ENCODE results near the gene GLI3.

The GLI3 gene

DNA sequence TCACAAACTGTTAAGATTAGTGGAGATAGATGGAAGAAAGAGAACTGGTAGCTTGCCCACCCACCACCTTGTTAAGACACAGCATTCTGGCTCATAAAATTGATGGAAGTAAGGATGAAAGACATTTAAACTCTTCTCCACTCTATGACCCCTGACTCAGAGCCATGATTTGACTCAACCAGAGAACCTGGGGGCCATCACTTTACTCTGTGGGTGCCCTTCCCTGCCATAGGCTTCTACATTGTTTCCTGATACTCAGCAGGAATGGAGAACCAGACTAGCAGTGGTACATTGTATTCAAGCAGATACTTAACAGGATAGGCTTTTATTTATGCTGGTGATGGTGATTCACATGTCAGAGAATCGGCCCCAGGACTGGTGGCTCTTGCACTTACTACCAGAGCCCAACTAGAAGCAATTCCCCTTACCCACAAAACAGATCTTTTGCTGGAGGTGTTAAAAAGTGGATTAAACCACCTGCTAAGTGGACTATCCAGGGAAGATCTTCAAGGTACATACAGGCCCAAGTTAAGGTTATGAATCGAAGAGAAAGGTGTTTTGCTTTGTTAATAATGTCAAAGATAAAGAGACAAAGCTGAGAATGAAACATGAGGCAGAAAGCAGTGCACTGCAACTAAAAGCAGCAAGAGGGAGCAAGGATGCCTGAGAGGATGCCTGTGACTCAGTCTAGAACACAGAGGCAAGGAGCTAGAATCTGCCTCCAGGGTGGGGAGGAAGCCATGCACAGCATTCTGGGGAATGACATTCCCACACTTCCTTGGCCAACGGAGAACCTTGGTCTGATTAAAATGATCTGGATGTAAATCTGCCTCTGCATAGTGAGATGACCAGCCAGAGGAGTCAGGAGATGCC is 36.0 kb upstream of the GLI3 start:
- DNase-seq (ENCODE audit: extremely low spot score) = peak; percentile 42
- CTCF ChIA-PET = interaction anchor here (0.8 kb wide), 2 partner anchors 9 to 126 kb away, joined by 3 to 4 read pairs; no protein-coding TSS in a partner anchor
- POLR2A ChIA-PET = no interaction called here
- TF ChIP-seq SUZ12 (IDR thresholded peaks at IDR 0.05) (no peak), BHLHE40 (IDR thresholded peaks at IDR 0.05; ENCODE audit: borderline replicate concordance) (no peak), ZNF384 (IDR thresholded peaks at IDR 0.05) (no peak), L3MBTL2 (conservative IDR thresholded peaks at IDR 0.05) (no peak), FOXA1 (IDR thresholded peaks at IDR 0.05) (no peak), SP1 (IDR thresholded peaks at IDR 0.05) (no peak), HDGF (IDR thresholded peaks at IDR 0.05; ENCODE audit: borderline replicate concordance) (no peak), TARDBP (IDR thresholded peaks at IDR 0.05) (no peak), CTBP1 (IDR thresholded peaks at IDR 0.05; ENCODE audit: borderline replicate concordance) (no peak), ARNT (IDR thresholded peaks at IDR 0.05) (no peak), NFRKB (IDR thresholded peaks at IDR 0.05) (no peak), ELF4 (IDR thresholded peaks at IDR 0.05) (no peak)
- TF ChIP-seq, protein P1, sequence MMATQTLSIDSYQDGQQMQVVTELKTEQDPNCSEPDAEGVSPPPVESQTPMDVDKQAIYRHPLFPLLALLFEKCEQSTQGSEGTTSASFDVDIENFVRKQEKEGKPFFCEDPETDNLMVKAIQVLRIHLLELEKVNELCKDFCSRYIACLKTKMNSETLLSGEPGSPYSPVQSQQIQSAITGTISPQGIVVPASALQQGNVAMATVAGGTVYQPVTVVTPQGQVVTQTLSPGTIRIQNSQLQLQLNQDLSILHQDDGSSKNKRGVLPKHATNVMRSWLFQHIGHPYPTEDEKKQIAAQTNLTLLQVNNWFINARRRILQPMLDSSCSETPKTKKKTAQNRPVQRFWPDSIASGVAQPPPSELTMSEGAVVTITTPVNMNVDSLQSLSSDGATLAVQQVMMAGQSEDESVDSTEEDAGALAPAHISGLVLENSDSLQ (IDR thresholded peaks at IDR 0.05) = no peak

DNA sequence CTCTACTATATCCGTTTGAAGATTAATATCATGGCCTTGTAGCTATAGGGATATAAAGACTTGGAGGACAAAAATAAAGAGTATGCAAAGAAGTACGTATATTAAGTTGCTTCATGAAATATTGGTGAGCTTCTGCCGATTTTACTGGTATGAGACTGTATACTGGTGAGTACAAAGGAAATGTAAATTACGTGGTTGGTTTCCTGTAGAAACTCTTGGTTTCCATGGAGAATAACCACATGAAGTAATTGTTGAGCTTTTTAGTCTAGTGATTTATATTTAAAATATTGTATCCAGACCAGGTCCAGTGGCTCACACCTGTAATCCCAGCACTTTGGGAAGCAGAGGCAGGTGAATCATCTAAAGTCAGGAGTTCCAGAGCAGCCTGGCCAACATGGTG is 32.2 kb upstream of the GLI3 start:
- POLR2A ChIA-PET = no interaction called here
- CTCF ChIA-PET = interaction anchor here (0.6 kb wide), 1 partner anchor 29 kb away, joined by 3 read pairs; no protein-coding TSS in a partner anchor
- TF ChIP-seq FOXK2 (IDR thresholded peaks at IDR 0.05) = no peak
- no peak for TF ChIP-seq SUZ12 (IDR thresholded peaks at IDR 0.05)
- no peak for TF ChIP-seq ZNF384 (IDR thresholded peaks at IDR 0.05)
- no peak for TF ChIP-seq CTBP1 (IDR thresholded peaks at IDR 0.05; ENCODE audit: borderline replicate concordance)
- no peak for TF ChIP-seq LEF1 (IDR thresholded peaks at IDR 0.05; ENCODE audit: borderline replicate concordance)
- TF ChIP-seq, protein P1 (IDR thresholded peaks at IDR 0.05) = no peak
- TF ChIP-seq FOXA1 (IDR thresholded peaks at IDR 0.05) = no peak
- no peak for TF ChIP-seq FOXM1 (IDR thresholded peaks at IDR 0.05; ENCODE audit: borderline replicate concordance)
- no peak for TF ChIP-seq TARDBP (IDR thresholded peaks at IDR 0.05)
- no peak for TF ChIP-seq SP1 (IDR thresholded peaks at IDR 0.05)
- TF ChIP-seq ARNT (IDR thresholded peaks at IDR 0.05) = no peak
- TF ChIP-seq ELF4 (IDR thresholded peaks at IDR 0.05) = no peak
- TF ChIP-seq HDGF (IDR thresholded peaks at IDR 0.05; ENCODE audit: borderline replicate concordance) = no peak
- no peak for DNase-seq (ENCODE audit: extremely low spot score)

DNA sequence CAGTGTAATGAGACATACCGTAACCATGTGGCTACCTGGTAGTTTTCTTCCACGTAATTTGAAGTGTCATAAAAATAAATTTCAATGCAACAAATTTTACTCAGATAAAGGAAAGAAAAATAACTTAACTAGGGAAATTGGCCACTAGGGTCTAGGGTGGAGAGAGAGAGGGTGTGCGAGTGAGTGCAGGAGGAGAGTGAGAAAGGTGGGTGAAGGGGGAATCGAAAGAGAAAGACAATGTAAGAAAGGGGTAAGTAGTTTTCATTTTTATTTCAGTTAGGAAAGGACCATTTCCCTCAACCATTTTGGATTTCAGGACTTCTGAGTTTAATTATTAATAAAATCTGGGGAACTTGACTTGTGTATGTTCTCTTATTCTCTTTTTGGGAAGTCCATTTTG is 27.7 kb upstream of the GLI3 start:
- no peak for TF ChIP-seq L3MBTL2 (conservative IDR thresholded peaks at IDR 0.05)
- no peak for TF ChIP-seq ARNT (IDR thresholded peaks at IDR 0.05)
- TF ChIP-seq FOXK2 (IDR thresholded peaks at IDR 0.05) = no peak
- no peak for TF ChIP-seq TARDBP (IDR thresholded peaks at IDR 0.05)
- no peak for TF ChIP-seq FOXM1 (IDR thresholded peaks at IDR 0.05; ENCODE audit: borderline replicate concordance)
- TF ChIP-seq HDGF (IDR thresholded peaks at IDR 0.05; ENCODE audit: borderline replicate concordance) = no peak
- TF ChIP-seq LEF1 (IDR thresholded peaks at IDR 0.05; ENCODE audit: borderline replicate concordance) = no peak
- no peak for TF ChIP-seq SUZ12 (IDR thresholded peaks at IDR 0.05)
- TF ChIP-seq BHLHE40 (IDR thresholded peaks at IDR 0.05; ENCODE audit: borderline replicate concordance) = no peak
- no peak for TF ChIP-seq CTBP1 (IDR thresholded peaks at IDR 0.05; ENCODE audit: borderline replicate concordance)
- TF ChIP-seq SP1 (IDR thresholded peaks at IDR 0.05) = no peak
- TF ChIP-seq, protein P1 (IDR thresholded peaks at IDR 0.05) = no peak
- no peak for TF ChIP-seq ELF4 (IDR thresholded peaks at IDR 0.05)
- TF ChIP-seq FOXA1 (IDR thresholded peaks at IDR 0.05) = no peak
- TF ChIP-seq ZNF384 (IDR thresholded peaks at IDR 0.05) = no peak
- no peak for TF ChIP-seq NFRKB (IDR thresholded peaks at IDR 0.05)
- DNase-seq (ENCODE audit: extremely low spot score) = no peak
- CTCF ChIA-PET = no interaction called here
- POLR2A ChIA-PET = no interaction called here

DNA sequence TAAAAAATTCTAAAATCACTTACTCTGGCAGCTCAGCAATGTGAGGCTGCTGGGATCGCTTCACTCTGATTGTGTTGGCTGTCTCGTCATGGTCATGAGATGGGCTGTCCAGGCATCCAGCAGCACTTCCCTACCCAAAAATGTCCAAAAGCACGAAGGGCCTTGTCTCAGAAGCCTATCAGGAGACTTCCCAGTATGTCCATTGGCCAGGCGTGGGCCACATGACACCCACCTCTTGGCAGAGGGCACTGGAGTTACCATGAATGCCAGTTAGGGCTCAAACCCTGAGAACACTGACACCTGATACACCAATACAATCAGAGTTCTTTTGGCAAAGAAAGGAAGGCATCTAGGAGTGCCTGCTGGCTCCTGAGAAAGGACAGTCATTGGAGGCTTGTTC is 27.0 kb upstream of the GLI3 start:
- CTCF ChIA-PET = interaction anchor here (0.6 kb wide), 1 partner anchor 31 kb away, joined by 3 read pairs; no protein-coding TSS in a partner anchor
- DNase-seq (ENCODE audit: extremely low spot score) = no peak
- no peak for TF ChIP-seq TARDBP (IDR thresholded peaks at IDR 0.05)
- TF ChIP-seq FOXK2 (IDR thresholded peaks at IDR 0.05) = no peak
- TF ChIP-seq, protein P1 (IDR thresholded peaks at IDR 0.05) = no peak
- TF ChIP-seq NFRKB (IDR thresholded peaks at IDR 0.05) = no peak
- no peak for TF ChIP-seq FOXM1 (IDR thresholded peaks at IDR 0.05; ENCODE audit: borderline replicate concordance)
- TF ChIP-seq CTBP1 (IDR thresholded peaks at IDR 0.05; ENCODE audit: borderline replicate concordance) = no peak
- TF ChIP-seq L3MBTL2 (conservative IDR thresholded peaks at IDR 0.05) = no peak
- no peak for TF ChIP-seq FOXA1 (IDR thresholded peaks at IDR 0.05)
- no peak for TF ChIP-seq LEF1 (IDR thresholded peaks at IDR 0.05; ENCODE audit: borderline replicate concordance)
- no peak for TF ChIP-seq SP1 (IDR thresholded peaks at IDR 0.05)
- TF ChIP-seq BHLHE40 (IDR thresholded peaks at IDR 0.05; ENCODE audit: borderline replicate concordance) = no peak
- TF ChIP-seq ZNF384 (IDR thresholded peaks at IDR 0.05) = no peak
- TF ChIP-seq ARNT (IDR thresholded peaks at IDR 0.05) = no peak
- TF ChIP-seq HDGF (IDR thresholded peaks at IDR 0.05; ENCODE audit: borderline replicate concordance) = no peak
- TF ChIP-seq ELF4 (IDR thresholded peaks at IDR 0.05) = no peak
- no peak for TF ChIP-seq SUZ12 (IDR thresholded peaks at IDR 0.05)
- POLR2A ChIA-PET = no interaction called here

DNA sequence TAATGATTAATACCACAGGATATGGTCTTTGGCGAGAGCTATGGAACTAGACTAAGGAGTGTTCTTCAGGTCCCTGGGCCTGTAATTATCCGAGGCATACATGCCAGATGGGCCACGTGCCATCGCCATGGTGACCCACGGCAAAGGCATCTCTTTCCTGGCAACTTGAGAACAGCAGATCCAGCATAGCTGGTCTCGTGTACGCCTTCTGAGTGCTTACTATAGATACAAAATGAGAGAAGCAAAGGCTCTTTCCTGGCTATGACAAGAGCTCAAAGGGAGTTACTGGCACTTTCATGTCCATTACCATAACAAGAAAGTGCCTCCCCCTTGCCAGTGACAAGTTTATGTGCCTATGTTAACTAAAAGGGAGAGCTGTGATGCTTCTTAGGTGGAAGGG is 26.0 kb upstream of the GLI3 start:
- ChIA-PET CTCF (no interaction called here), POLR2A (interaction anchor here (1.2 kb wide), 1 partner anchor 25 kb away, joined by 3 read pairs; no protein-coding TSS in a partner anchor)
- TF ChIP-seq FOXM1 (IDR thresholded peaks at IDR 0.05; ENCODE audit: borderline replicate concordance) (no peak), SP1 (IDR thresholded peaks at IDR 0.05) (no peak), LEF1 (IDR thresholded peaks at IDR 0.05; ENCODE audit: borderline replicate concordance) (no peak), ARNT (IDR thresholded peaks at IDR 0.05) (no peak), ZNF384 (IDR thresholded peaks at IDR 0.05) (no peak), CTBP1 (IDR thresholded peaks at IDR 0.05; ENCODE audit: borderline replicate concordance) (no peak), L3MBTL2 (conservative IDR thresholded peaks at IDR 0.05) (no peak), TARDBP (IDR thresholded peaks at IDR 0.05) (no peak), ELF4 (IDR thresholded peaks at IDR 0.05) (no peak), BHLHE40 (IDR thresholded peaks at IDR 0.05; ENCODE audit: borderline replicate concordance) (no peak), HDGF (IDR thresholded peaks at IDR 0.05; ENCODE audit: borderline replicate concordance) (no peak)
- no peak for DNase-seq (ENCODE audit: extremely low spot score)
